Sigmoid colon (tissue), 4 donors: ENCODE measurements around the gene SHANK1.

ENCODE experiments used
- EP300 ChIP-seq, 4 donors: sonication (generic); formaldehyde crosslinking; IDR thresholded peaks; one replicate each; pipeline ENCODE4 v1.6.1; 2017; ENCODE audit warnings: antibody characterized with exemption in 4 of 4
- POLR2A ChIP-seq, 2 donors: fragments of 450-650 bp; IDR thresholded peaks; one replicate each; pipeline ENCODE4 v1.6.1; 2016; ENCODE audit warnings: antibody characterized with exemption in 2 of 2, mild to moderate bottlenecking in 2 of 2, moderate library complexity in 2 of 2
- POLR2AphosphoS5 ChIP-seq, 4 donors: sonication (generic); formaldehyde crosslinking; IDR thresholded peaks; one replicate each; pipeline ENCODE4 v1.6.1; 2017; ENCODE audit warnings: antibody characterized with exemption in 4 of 4
- TF ChIP-seq, protein P1 (sequence below), 4 experiments: fragments of 450-650 bp in 3 of 4; fragments of 200-600 bp in 1 of 4; IDR thresholded peaks; one replicate each; pipeline ENCODE4 v1.5.1; 2016 to 2019; ENCODE audit warnings: antibody characterized with exemption in 4 of 4, mild to moderate bottlenecking in 3 of 4, moderate library complexity in 2 of 4

DNA sequence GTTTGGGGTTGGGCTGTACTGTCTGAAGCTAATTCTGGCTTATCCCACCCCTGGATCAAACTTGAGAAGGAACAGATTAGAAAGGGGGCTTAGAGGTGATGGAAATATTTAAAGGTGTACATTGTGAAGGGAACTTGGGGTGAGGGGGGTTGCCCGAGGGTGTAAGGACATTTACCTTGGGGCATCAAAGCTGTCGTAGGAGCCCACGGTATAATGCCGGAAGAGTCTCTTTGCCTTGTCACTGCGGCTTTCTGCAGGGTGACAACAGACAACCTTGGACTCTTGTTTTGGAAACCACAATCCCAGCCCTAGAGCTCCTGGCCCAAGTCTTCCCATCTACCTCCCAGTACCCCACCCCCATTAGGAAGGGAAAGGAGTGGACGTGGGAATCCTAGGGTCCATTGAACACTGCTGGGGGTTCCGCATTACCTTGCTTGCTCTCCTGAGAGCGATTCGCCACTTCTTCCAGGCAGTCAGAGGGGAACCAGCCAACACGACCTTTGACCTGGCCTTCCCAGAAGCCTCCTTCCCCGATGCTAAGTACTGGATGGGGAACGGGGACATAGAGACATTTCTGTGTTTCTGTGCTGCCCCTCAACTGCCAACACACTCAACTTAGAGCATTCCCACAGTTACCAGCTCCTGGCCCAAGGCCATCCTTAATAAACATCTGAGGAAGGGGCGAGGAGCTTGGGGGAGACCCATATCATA lies 22.0 kb downstream of the SHANK1 start:
- TF ChIP-seq, protein P1, sequence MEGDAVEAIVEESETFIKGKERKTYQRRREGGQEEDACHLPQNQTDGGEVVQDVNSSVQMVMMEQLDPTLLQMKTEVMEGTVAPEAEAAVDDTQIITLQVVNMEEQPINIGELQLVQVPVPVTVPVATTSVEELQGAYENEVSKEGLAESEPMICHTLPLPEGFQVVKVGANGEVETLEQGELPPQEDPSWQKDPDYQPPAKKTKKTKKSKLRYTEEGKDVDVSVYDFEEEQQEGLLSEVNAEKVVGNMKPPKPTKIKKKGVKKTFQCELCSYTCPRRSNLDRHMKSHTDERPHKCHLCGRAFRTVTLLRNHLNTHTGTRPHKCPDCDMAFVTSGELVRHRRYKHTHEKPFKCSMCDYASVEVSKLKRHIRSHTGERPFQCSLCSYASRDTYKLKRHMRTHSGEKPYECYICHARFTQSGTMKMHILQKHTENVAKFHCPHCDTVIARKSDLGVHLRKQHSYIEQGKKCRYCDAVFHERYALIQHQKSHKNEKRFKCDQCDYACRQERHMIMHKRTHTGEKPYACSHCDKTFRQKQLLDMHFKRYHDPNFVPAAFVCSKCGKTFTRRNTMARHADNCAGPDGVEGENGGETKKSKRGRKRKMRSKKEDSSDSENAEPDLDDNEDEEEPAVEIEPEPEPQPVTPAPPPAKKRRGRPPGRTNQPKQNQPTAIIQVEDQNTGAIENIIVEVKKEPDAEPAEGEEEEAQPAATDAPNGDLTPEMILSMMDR (IDR thresholded peaks at IDR 0.05), result no peak
- TF ChIP-seq EP300 (IDR thresholded peaks at IDR 0.05), result no peak
- TF ChIP-seq POLR2A (IDR thresholded peaks at IDR 0.05), result no peak
- no peak for TF ChIP-seq POLR2AphosphoS5 (IDR thresholded peaks at IDR 0.05)
